Mesenchymal stem cell (in vitro differentiated cells and primary cell): ENCODE results near the gene CDK14.
A peak's percentile ranks its signal among the peaks of the same experiment; 100 is the strongest.

Experiments
- DNase-seq: peaks from one replicate; pipeline ENCODE4 v3.0.0-alpha.2; 2013
- H2AFZ ChIP-seq: one replicate; pipeline ENCODE4 v1.6.1; 2013; ENCODE audit warnings: low read depth, mild to moderate bottlenecking, control low read depth, inconsistent platforms, low read length, moderate library complexity
- H2AK5ac ChIP-seq: 2 replicates; pipeline ENCODE4 v1.6.1; 2013; ENCODE audit warnings: low read length, moderate library complexity, mild to moderate bottlenecking, inconsistent platforms; ENCODE audit not compliant: severe bottlenecking
- H2BK120ac ChIP-seq: one replicate; pipeline ENCODE4 v1.6.1; 2013; ENCODE audit warnings: low read depth, mild to moderate bottlenecking, inconsistent platforms, low read length, moderate library complexity
- H2BK12ac ChIP-seq, 2 experiments: one replicate each; pipeline ENCODE4 v1.6.1; 2013; ENCODE audit warnings: inconsistent platforms in 2 of 2, low read length in 2 of 2, mild to moderate bottlenecking in 2 of 2, moderate library complexity in 2 of 2, control low read depth in 1 of 2
- H2BK15ac ChIP-seq: one replicate; pipeline ENCODE4 v1.6.1; 2013; ENCODE audit warnings: mild to moderate bottlenecking, low read depth, inconsistent platforms; ENCODE audit not compliant: poor library complexity, severe bottlenecking
- H2BK5ac ChIP-seq: 2 replicates; pipeline ENCODE4 v1.6.1; 2013; ENCODE audit warnings: low read depth, mild to moderate bottlenecking, low read length, control low read depth, inconsistent platforms; ENCODE audit not compliant: poor library complexity, severe bottlenecking
- H3K14ac ChIP-seq, 2 experiments: one replicate each; pipeline ENCODE4 v1.6.1; 2013; ENCODE audit warnings: inconsistent platforms in 2 of 2, low read length in 2 of 2, control low read depth in 1 of 2, mild to moderate bottlenecking in 1 of 2, moderate library complexity in 1 of 2
- H3K18ac ChIP-seq, 2 experiments: one replicate each; pipeline ENCODE4 v1.6.1; 2013; ENCODE audit warnings: inconsistent platforms in 2 of 2, low read length in 2 of 2, control low read depth in 1 of 2, low read depth in 1 of 2, mild to moderate bottlenecking in 1 of 2
- H3K23ac ChIP-seq, 2 experiments: one replicate each; pipeline ENCODE4 v1.6.1; 2013; ENCODE audit warnings: inconsistent platforms in 2 of 2, low read length in 2 of 2, mild to moderate bottlenecking in 2 of 2, moderate library complexity in 2 of 2, control low read depth in 1 of 2
- H3K27ac ChIP-seq: 2 replicates; pipeline ENCODE4 v1.5.1; 2013; ENCODE audit warnings: mild to moderate bottlenecking, moderate library complexity, low read length, control low read depth, inconsistent platforms; ENCODE audit not compliant: poor library complexity, severe bottlenecking
- H3K27me3 ChIP-seq, 2 experiments: 2 replicates each; pipeline versions ENCODE4 v1.6.1 to v1.7.0; 2013; ENCODE audit warnings: low read length in 2 of 2, mild to moderate bottlenecking in 2 of 2, moderate library complexity in 2 of 2, control low read depth in 1 of 2, inconsistent platforms in 1 of 2; ENCODE audit not compliant: control insufficient read depth in 1 of 2, insufficient read depth in 1 of 2
- H3K36me3 ChIP-seq, 2 experiments: 2 replicates each; pipeline versions ENCODE4 v1.6.1 to v1.7.0; 2013; ENCODE audit warnings: low read length in 2 of 2, control low read depth in 1 of 2, inconsistent platforms in 1 of 2, low read depth in 1 of 2, mild to moderate bottlenecking in 1 of 2; ENCODE audit not compliant: insufficient read depth in 2 of 2, control insufficient read depth in 1 of 2
- H3K4ac ChIP-seq, 2 experiments: one replicate each; pipeline ENCODE4 v1.6.1; 2013; ENCODE audit warnings: inconsistent platforms in 2 of 2, low read length in 2 of 2, mild to moderate bottlenecking in 2 of 2, moderate library complexity in 2 of 2, control low read depth in 1 of 2, low read depth in 1 of 2
- H3K4me1 ChIP-seq: 2 replicates; pipeline ENCODE4 v1.6.1; 2013; ENCODE audit warnings: low read depth, low read length, control low read depth; ENCODE audit not compliant: control insufficient read depth, insufficient read depth
- H3K4me2 ChIP-seq: 2 replicates; pipeline ENCODE4 v1.6.1; 2013; ENCODE audit warnings: low read length, mild to moderate bottlenecking, inconsistent platforms; ENCODE audit not compliant: poor library complexity, severe bottlenecking
- H3K4me3 ChIP-seq, 2 experiments: 2 replicates each; pipeline versions ENCODE4 v1.5.1 to v1.7.0; 2013; ENCODE audit warnings: low read length in 2 of 2, mild to moderate bottlenecking in 2 of 2, control low read depth in 1 of 2, low read depth in 1 of 2; ENCODE audit not compliant: insufficient read depth in 1 of 2
- H3K79me1 ChIP-seq: replicated peaks from 2 replicates; pipeline ENCODE4 v1.6.1; 2013; ENCODE audit warnings: mild to moderate bottlenecking, control low read depth, low read length, inconsistent platforms; ENCODE audit not compliant: poor library complexity, severe bottlenecking
- H3K9ac ChIP-seq: 2 replicates; pipeline ENCODE4 v1.7.0; 2013; ENCODE audit warnings: mild to moderate bottlenecking, low read length, moderate library complexity
- H3K9me3 ChIP-seq: 2 replicates; pipeline ENCODE4 v1.7.0; 2013; ENCODE audit warnings: mild to moderate bottlenecking, low read length; ENCODE audit not compliant: control insufficient read depth
- H4K8ac ChIP-seq: one replicate; pipeline ENCODE4 v1.6.1; 2013; ENCODE audit warnings: inconsistent platforms, mild to moderate bottlenecking, low read length, moderate library complexity
- H4K91ac ChIP-seq: one replicate; pipeline ENCODE4 v1.6.1; 2013; ENCODE audit warnings: mild to moderate bottlenecking, low read length, inconsistent platforms
- WGBS: methylation state at CpG from one replicate; pipeline ENCODE4 v1.1.7; 2013; ENCODE audit warnings: mixed read lengths; 5-methylcytosine and 5-hydroxymethylcytosine counted together

The CDK14 gene

GRCh38 chr7:90701771-90702170, 105.7 kb downstream of the CDK14 start:
- Histone ChIP-seq H2BK12ac (no peak overlapping the region), H3K18ac (peak overlapping the region in 1 of 2 experiments; percentile 8), H3K4ac (no peak overlapping the region), H3K14ac (no peak overlapping the region), H2BK5ac (no peak overlapping the region), H4K8ac (no peak overlapping the region), H2BK120ac (no peak overlapping the region), H3K9me3 (no peaks in the 10 kb centered on the region), H3K4me1 (peaks cover 4% of the 10 kb centered on the region), H3K4me3 (peak overlapping the region in 1 of 2 experiments; percentile 79), H3K9ac (peak overlapping the region; percentile 93), H3K27me3 (no peaks in the 10 kb centered on the region), H2BK15ac (no peak overlapping the region), H3K4me2 (peak overlapping the region; percentile 54), H2AFZ (no peak overlapping the region), H3K79me1 (peaks cover 17% of the 10 kb centered on the region), H2AK5ac (no peak overlapping the region), H3K27ac (no peak overlapping the region), H4K91ac (no peak overlapping the region), H3K36me3 (no peaks in the 10 kb centered on the region), H3K23ac (peak overlapping the region in 1 of 2 experiments; percentile 40)
- 45% methylated on average over 6 of the region's 6 CpGs for WGBS
- DNase-seq: no peak

- no peak overlapping the region for H3K18ac ChIP-seq
- no peak overlapping the region for H2AK5ac ChIP-seq
Observed at GRCh38 chr7:90705391-90706071, 109.4 kb downstream of the CDK14 start.

GRCh38 chr7:90706072-90706716, 110.1 kb downstream of the CDK14 start:
- no peak overlapping the region for H3K9ac ChIP-seq
- H3K14ac ChIP-seq: no peak overlapping the region
- 44% methylated on average over 2 of the region's 2 CpGs for WGBS
- no peak overlapping the region for H2AFZ ChIP-seq
- H2BK5ac ChIP-seq: no peak overlapping the region
- no peak overlapping the region for H3K23ac ChIP-seq
- peak overlapping the region in 1 of 2 experiments; percentile 67 for H3K4ac ChIP-seq
- H3K4me1 ChIP-seq: peaks cover 5% of the 10 kb centered on the region
- no peak overlapping the region for H3K4me2 ChIP-seq
- no peak overlapping the region for H2BK15ac ChIP-seq
- no peak overlapping the region for H4K8ac ChIP-seq
- peaks cover 33% of the 10 kb centered on the region for H3K79me1 ChIP-seq
- peak; percentile 67 for DNase-seq
- H3K9me3 ChIP-seq: no peaks in the 10 kb centered on the region
- H2BK12ac ChIP-seq: no peak overlapping the region
- no peak overlapping the region for H2BK120ac ChIP-seq
- H3K4me3 ChIP-seq: no peak overlapping the region
- H3K18ac ChIP-seq: no peak overlapping the region
- no peak overlapping the region for H2AK5ac ChIP-seq
- no peaks in the 10 kb centered on the region for H3K36me3 ChIP-seq
- H3K27ac ChIP-seq: no peak overlapping the region
- no peaks in the 10 kb centered on the region for H3K27me3 ChIP-seq
- no peak overlapping the region for H4K91ac ChIP-seq

More at GRCh38 chr7:90705391-90706071, 109.4 kb downstream of the CDK14 start:
- Histone ChIP-seq H2AFZ (no peak overlapping the region), H4K91ac (no peak overlapping the region), H2BK5ac (no peak overlapping the region), H3K9ac (no peak overlapping the region), H3K4me2 (no peak overlapping the region), H2BK120ac (no peak overlapping the region), H3K36me3 (no peaks in the 10 kb centered on the region), H3K23ac (no peak overlapping the region), H3K4me1 (peaks cover 5% of the 10 kb centered on the region), H2BK15ac (no peak overlapping the region), H3K79me1 (peaks cover 32% of the 10 kb centered on the region), H3K4me3 (no peak overlapping the region), H3K9me3 (no peaks in the 10 kb centered on the region), H3K27ac (no peak overlapping the region), H3K27me3 (no peaks in the 10 kb centered on the region), H4K8ac (no peak overlapping the region), H3K4ac (no peak overlapping the region), H3K14ac (no peak overlapping the region), H2BK12ac (peak overlapping the region in 1 of 2 experiments; percentile 63)
- no peak for DNase-seq
- 67% methylated on average over 5 of the region's 6 CpGs for WGBS

GRCh38 chr7:90708841-90709317, 112.8 kb downstream of the CDK14 start:
- Histone ChIP-seq H3K36me3 (no peaks in the 10 kb centered on the region), H3K18ac (no peak overlapping the region), H3K79me1 (peaks cover 34% of the 10 kb centered on the region), H3K27ac (no peak overlapping the region), H3K23ac (no peak overlapping the region), H2AFZ (no peak overlapping the region), H3K14ac (no peak overlapping the region), H4K8ac (no peak overlapping the region), H3K4me3 (no peak overlapping the region), H3K9me3 (no peaks in the 10 kb centered on the region), H3K4ac (no peak overlapping the region), H4K91ac (no peak overlapping the region), H3K9ac (no peak overlapping the region), H2BK5ac (no peak overlapping the region), H2BK12ac (no peak overlapping the region), H3K4me1 (peaks cover 2% of the 10 kb centered on the region), H2AK5ac (no peak overlapping the region), H2BK120ac (no peak overlapping the region), H3K27me3 (no peaks in the 10 kb centered on the region), H3K4me2 (no peak overlapping the region), H2BK15ac (no peak overlapping the region)
- WGBS: 63% methylated on average over 5 of the region's 5 CpGs
- DNase-seq: peak; percentile 30
